Endothelial cell of umbilical vein (primary cell): ENCODE measurements around the gene LONP2. TPM values are rescaled to one million over a fixed set of nuclear protein-coding genes. Genes with fewer than 3 reads are reported as not detected.

Source experiments
- BruUV-seq: library from RNA; stranded (reverse); fragments of 400-500 nt; replicated peaks from 2 replicates; lab custom pipeline; 2021; lab: Mats Ljungman, UMichigan
- CTCF ChIA-PET: fragments of 300-600, 350-600 bp; sonication (Branson Sonifier 250); formaldehyde crosslinking; loops from one replicate; lab custom pipeline; 2021; ENCODE audit warnings: antibody characterized with exemption, inconsistent platforms; lab: Charles Lee
- POLR2A ChIA-PET: fragments of 300-600, 350-600 bp; sonication (Branson Sonifier 250); formaldehyde crosslinking; loops from one replicate; lab custom pipeline; 2021; ENCODE audit warnings: antibody characterized with exemption, inconsistent platforms; lab: Charles Lee
- DNase-seq: peaks from one replicate; pipeline ENCODE4 v3.0.0-alpha.2; 2011; ENCODE audit warnings: low read depth, low spot score
- FAIRE-seq: peaks from 2 replicates; lab custom pipeline; 2011; peaks lifted over from hg19 to GRCh38; lab: Jason Lieb, UNC
- H2AFZ ChIP-seq: 2 replicates; pipeline ENCODE4 v1.6.0; 2012; ENCODE audit warnings: low read depth, low read length, control low read depth, inconsistent platforms
- H3K27ac ChIP-seq: 2 replicates; pipeline ENCODE4 v1.5.1; 2011; ENCODE audit warnings: low read depth, mild to moderate bottlenecking, control low read depth, low read length, moderate library complexity; ENCODE audit not compliant: insufficient read depth
- H3K27me3 ChIP-seq, 2 experiments: 2 replicates each; pipeline versions ENCODE4 v1.6.0 to v1.6.1; 2011; ENCODE audit warnings: low read length in 2 of 2, mixed read lengths in 1 of 2; ENCODE audit not compliant: control insufficient read depth in 2 of 2, insufficient read depth in 2 of 2
- H3K36me3 ChIP-seq, 2 experiments: 2 replicates in 1 of 2; 3 replicates in 1 of 2; pipeline ENCODE4 v1.5.1; 2011; ENCODE audit warnings: low read length in 2 of 2, mild to moderate bottlenecking in 1 of 2, moderate library complexity in 1 of 2; ENCODE audit not compliant: control insufficient read depth in 2 of 2, insufficient read depth in 2 of 2; ENCODE audit errors: extremely low read depth in 1 of 2
- H3K4me1 ChIP-seq: 3 replicates; pipeline ENCODE4 v1.5.1; 2011; ENCODE audit warnings: mild to moderate bottlenecking, low read length; ENCODE audit not compliant: control insufficient read depth, insufficient read depth; ENCODE audit errors: extremely low read depth
- H3K4me2 ChIP-seq: 2 replicates; pipeline ENCODE4 v1.6.1; 2011; ENCODE audit warnings: low read length, control low read depth, mixed read lengths; ENCODE audit not compliant: insufficient read depth
- H3K4me3 ChIP-seq, 3 experiments: fragments of 200-600 bp in 1 of 3; sonication (generic), shearing (Covaris generic) in 1 of 3; replicated peaks in 1 of 3; 2 replicates each; pipeline ENCODE4 v1.5.1; 2011 to 2016; ENCODE audit warnings: control low read depth in 3 of 3, low read length in 3 of 3, mild to moderate bottlenecking in 2 of 3, inconsistent platforms in 1 of 3, low read depth in 1 of 3, moderate library complexity in 1 of 3; ENCODE audit not compliant: insufficient read depth in 1 of 3
- H3K79me2 ChIP-seq: 2 replicates; pipeline ENCODE4 v1.6.0; 2012; ENCODE audit warnings: low read length, inconsistent platforms; ENCODE audit not compliant: control insufficient read depth, insufficient read depth
- H3K9ac ChIP-seq: replicated peaks from 2 replicates; pipeline ENCODE3; 2011; ENCODE audit warnings: low read length, control low read depth; ENCODE audit not compliant: insufficient read depth; ENCODE audit errors: extremely low read depth
- H3K9me1 ChIP-seq: replicated peaks from 3 replicates; pipeline ENCODE4 v1.6.0; 2011; ENCODE audit warnings: mild to moderate bottlenecking, low read length; ENCODE audit not compliant: control insufficient read depth, insufficient read depth; ENCODE audit errors: extremely low read depth
- H3K9me3 ChIP-seq: replicated peaks from 2 replicates; pipeline ENCODE4 v1.5.1; 2012; ENCODE audit warnings: low read length, inconsistent platforms; ENCODE audit not compliant: control insufficient read depth, insufficient read depth
- H4K20me1 ChIP-seq: replicated peaks from 2 replicates; pipeline ENCODE3; 2011; ENCODE audit warnings: mild to moderate bottlenecking, low read length; ENCODE audit not compliant: control insufficient read depth, insufficient read depth; ENCODE audit errors: extremely low read depth
- EZH2 ChIP-seq: IDR thresholded peaks from 2 replicates; pipeline ENCODE4 v1.6.1; 2012; ENCODE audit warnings: borderline replicate concordance, low read depth, mild to moderate bottlenecking, moderate library complexity, low read length, inconsistent platforms; ENCODE audit not compliant: severe bottlenecking
- FOS ChIP-seq: IDR thresholded peaks from 2 replicates; pipeline ENCODE4 v1.6.1; 2011; ENCODE audit warnings: mild to moderate bottlenecking, low read length, moderate library complexity, borderline replicate concordance; ENCODE audit not compliant: insufficient read depth
- GATA2 ChIP-seq: IDR thresholded peaks from 2 replicates; pipeline ENCODE4 v1.7.0; 2011; ENCODE audit warnings: low read depth, mild to moderate bottlenecking, moderate library complexity, mixed read lengths, low read length; ENCODE audit not compliant: insufficient read length, insufficient read depth
- JUN ChIP-seq: IDR thresholded peaks from 2 replicates; pipeline ENCODE4 v1.6.1; 2011; ENCODE audit warnings: borderline replicate concordance, low read depth; ENCODE audit not compliant: insufficient read length, insufficient read depth
- MYC ChIP-seq: IDR thresholded peaks from one replicate; pipeline ENCODE4 v1.6.1; 2011; ENCODE audit warnings: mild to moderate bottlenecking, low read depth, low read length
- POLR2A ChIP-seq: IDR thresholded peaks from 2 replicates; pipeline ENCODE4 v1.6.1; 2012; ENCODE audit warnings: low read depth, mild to moderate bottlenecking, control low read depth, low read length
- POLR2AphosphoS5 ChIP-seq: IDR thresholded peaks from 2 replicates; pipeline ENCODE4 v1.6.1; 2012; ENCODE audit warnings: low read depth, mild to moderate bottlenecking, control low read depth, low read length, moderate library complexity; ENCODE audit not compliant: insufficient read depth
- dilution Hi-C: fragments of 300-500 bp; cut with MboI; formaldehyde crosslinking; loops from one replicate; pipeline ENCODE4 v1.15.0; 2019; ENCODE audit warnings: low sequenced_read_pairs; ENCODE audit not compliant: extremely low pct_ligation_motif_present
- intact Hi-C: fragments of 100-400 bp; cut with micrococcal nuclease; formaldehyde crosslinking; loops from one replicate; pipeline ENCODE4 v1.10.0; 2022
- polyA plus RNA-seq, 4 experiments: library from polyadenylated mRNA; depleted of rRNA in 3 of 4; stranded (reverse) in 3 of 4; unstranded in 1 of 4; fragments of >200 nt; gene quantifications; 2 replicates each; pipeline versions ENCODE4 v1.2.1 to v1.2.3, GENCODE V29; 2011 to 2012; ENCODE audit warnings: missing spikeins in 1 of 4
- total RNA-seq: library from RNA; stranded (reverse); gene quantifications from 2 replicates; pipeline ENCODE4 v1.2.3, GENCODE V29; 2021
- TF ChIP-seq, protein P1 (sequence below), 2 donors: IDR thresholded peaks; 1 replicate in 1 of 2; 2 replicates in 1 of 2; pipeline ENCODE4 v1.5.1; 2011; ENCODE audit warnings: low read length in 2 of 2, mild to moderate bottlenecking in 2 of 2, moderate library complexity in 2 of 2, control low read depth in 1 of 2, inconsistent platforms in 1 of 2, low read depth in 1 of 2; ENCODE audit not compliant: insufficient read depth in 1 of 2; ENCODE audit errors: extremely low read depth in 1 of 2
- TF ChIP-seq, protein P2 (sequence below): IDR thresholded peaks from 2 replicates; pipeline ENCODE4 v1.6.1; 2011; ENCODE audit not compliant: insufficient read depth, insufficient read length

Gene LONP2
- total and polyA plus RNA-seq, 2 donors (not counting 3 experiments of a cell fraction or from before 2014, with no cell fraction given), result 13.5 to 38.4 TPM

DNA sequence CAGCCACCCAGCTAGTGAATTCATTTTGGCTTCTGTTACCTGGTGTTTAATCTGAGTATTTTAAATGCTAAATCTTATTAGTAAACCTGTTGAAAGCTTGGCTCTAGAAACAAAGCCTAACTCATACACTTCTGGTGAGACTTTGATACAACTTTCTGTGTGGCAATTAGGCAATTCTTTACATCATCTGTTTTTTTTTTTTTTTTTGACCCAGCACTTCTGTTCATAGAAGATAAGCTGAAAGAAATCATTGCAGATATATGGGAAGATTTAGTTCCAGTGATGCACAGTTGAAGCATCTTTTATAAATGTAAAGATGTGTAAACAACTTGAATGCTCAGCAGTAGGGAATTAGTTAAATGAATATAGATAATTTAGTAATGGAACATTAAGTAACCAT lies 24.9 kb downstream of the LONP2 start:
- TF ChIP-seq POLR2AphosphoS5, result no peak
- no peak for TF ChIP-seq EZH2
- TF ChIP-seq GATA2, result no peak
- TF ChIP-seq FOS, result no peak
- TF ChIP-seq, protein P1, sequence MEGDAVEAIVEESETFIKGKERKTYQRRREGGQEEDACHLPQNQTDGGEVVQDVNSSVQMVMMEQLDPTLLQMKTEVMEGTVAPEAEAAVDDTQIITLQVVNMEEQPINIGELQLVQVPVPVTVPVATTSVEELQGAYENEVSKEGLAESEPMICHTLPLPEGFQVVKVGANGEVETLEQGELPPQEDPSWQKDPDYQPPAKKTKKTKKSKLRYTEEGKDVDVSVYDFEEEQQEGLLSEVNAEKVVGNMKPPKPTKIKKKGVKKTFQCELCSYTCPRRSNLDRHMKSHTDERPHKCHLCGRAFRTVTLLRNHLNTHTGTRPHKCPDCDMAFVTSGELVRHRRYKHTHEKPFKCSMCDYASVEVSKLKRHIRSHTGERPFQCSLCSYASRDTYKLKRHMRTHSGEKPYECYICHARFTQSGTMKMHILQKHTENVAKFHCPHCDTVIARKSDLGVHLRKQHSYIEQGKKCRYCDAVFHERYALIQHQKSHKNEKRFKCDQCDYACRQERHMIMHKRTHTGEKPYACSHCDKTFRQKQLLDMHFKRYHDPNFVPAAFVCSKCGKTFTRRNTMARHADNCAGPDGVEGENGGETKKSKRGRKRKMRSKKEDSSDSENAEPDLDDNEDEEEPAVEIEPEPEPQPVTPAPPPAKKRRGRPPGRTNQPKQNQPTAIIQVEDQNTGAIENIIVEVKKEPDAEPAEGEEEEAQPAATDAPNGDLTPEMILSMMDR (IDR thresholded peaks at IDR 0.05; ENCODE audit: extremely low read depth in 1 of 2, insufficient read depth in 1 of 2, low read depth in 1 of 2, low read length in 2 of 2), result no peak
- TF ChIP-seq MYC, result no peak
- TF ChIP-seq POLR2A, result no peak
- no peak for TF ChIP-seq JUN
- TF ChIP-seq, protein P2, sequence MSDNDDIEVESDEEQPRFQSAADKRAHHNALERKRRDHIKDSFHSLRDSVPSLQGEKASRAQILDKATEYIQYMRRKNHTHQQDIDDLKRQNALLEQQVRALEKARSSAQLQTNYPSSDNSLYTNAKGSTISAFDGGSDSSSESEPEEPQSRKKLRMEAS, result no peak
- Histone ChIP-seq H3K79me2 (no peaks in the 10 kb centered on the region), H3K36me3 (peaks cover 0 to 6% of the 10 kb centered on the region in 2 experiments), H3K4me3 (no peak overlapping the region), H3K4me1 (no peaks in the 10 kb centered on the region), H3K9me1 (no peaks in the 10 kb centered on the region), H3K9me3 (no peaks in the 10 kb centered on the region), H4K20me1 (no peaks in the 10 kb centered on the region), H3K4me2 (no peak overlapping the region), H3K27me3 (no peaks in the 10 kb centered on the region), H3K9ac (no peak overlapping the region), H2AFZ (no peak overlapping the region), H3K27ac (no peak overlapping the region)
- no peak for DNase-seq
- no TSS peak for BruUV-seq
- dilution Hi-C loops (no loop called here), intact Hi-C loops (no loop called here)
- ChIA-PET POLR2A (no interaction called here), CTCF (no interaction called here)
- FAIRE-seq, result no peak
